Fibroblast of skin of scalp (primary cell): ENCODE results near the gene RAD51B.
"Not testable (repeated sequence)": the region's sequence is repeated elsewhere in the genome, so short reads cannot be mapped to it uniquely, and the experiment has no call there.

Experiments
- DNase-seq: peaks from one replicate; pipeline ENCODE4 v3.0.0-alpha.2; 2013

The RAD51B gene

GRCh38 chr14:68694516-68695235, 875.1 kb downstream of the RAD51B start:
- DNase-seq, result peak; percentile 53

- peak; percentile 96 for DNase-seq
Measured at GRCh38 chr14:68695326-68695768, 875.8 kb downstream of the RAD51B start.

GRCh38 chr14:68695856-68696255, 876.3 kb downstream of the RAD51B start:
- peak; percentile 37 for DNase-seq

GRCh38 chr14:68696266-68696665, 876.7 kb downstream of the RAD51B start:
- no peak for DNase-seq

GRCh38 chr14:68696721-68697495, 877.3 kb downstream of the RAD51B start:
- DNase-seq, result no peak

- DNase-seq, result not testable (repeated sequence)
Measured at GRCh38 chr14:68698773-68699172, 879.2 kb downstream of the RAD51B start.

GRCh38 chr14:68701001-68701741, 881.6 kb downstream of the RAD51B start:
- no peak for DNase-seq

- DNase-seq, result no peak
Measured at GRCh38 chr14:68702135-68702534, 882.6 kb downstream of the RAD51B start.

GRCh38 chr14:68702578-68702977, 883.0 kb downstream of the RAD51B start:
- DNase-seq, result no peak

GRCh38 chr14:68703093-68703492, 883.5 kb downstream of the RAD51B start:
- DNase-seq, result peak; percentile 66

- no peak for DNase-seq
Measured at GRCh38 chr14:68704736-68705720, 885.4 kb downstream of the RAD51B start.

GRCh38 chr14:68705741-68706283, 886.2 kb downstream of the RAD51B start:
- DNase-seq, result no peak

GRCh38 chr14:68707482-68707881, 887.9 kb downstream of the RAD51B start:
- DNase-seq, result no peak

- DNase-seq, result no peak
Measured at GRCh38 chr14:68708343-68708742, 888.8 kb downstream of the RAD51B start.

- DNase-seq, result no peak
Measured at GRCh38 chr14:68709007-68709406, 889.4 kb downstream of the RAD51B start.

- no peak for DNase-seq
Measured at GRCh38 chr14:68710776-68711175, 891.2 kb downstream of the RAD51B start.

GRCh38 chr14:68711561-68712309, 892.2 kb downstream of the RAD51B start:
- no peak for DNase-seq

- DNase-seq, result no peak
Measured at GRCh38 chr14:68712703-68713370, 893.3 kb downstream of the RAD51B start.

GRCh38 chr14:68713782-68714181, 894.2 kb downstream of the RAD51B start:
- no peak for DNase-seq
